HCT116 (cell line): Measurements from ENCODE around the gene PAPOLB. TPM values are rescaled to one million over a fixed set of nuclear protein-coding genes. Genes with fewer than 3 reads are reported as not detected.

Source experiments
- ATAC-seq: fragments of 200-7000 bp; cut with Tn5 transposase; 2 replicates; pipeline ENCODE4 v1.9.1; 2020; ENCODE audit warnings: mild to moderate bottlenecking, moderate library complexity
- BruUV-seq: library from RNA; stranded (reverse); fragments of 400-500 nt; replicated peaks from 2 replicates; lab custom pipeline; 2021; lab: Mats Ljungman, UMichigan
- CTCF ChIA-PET: fragments of 300-600 bp; sonication (Branson Sonifier 250); formaldehyde crosslinking; loops from one replicate; lab custom pipeline; 2021; ENCODE audit warnings: antibody characterized with exemption; lab: Charles Lee
- POLR2A ChIA-PET: fragments of 300-600, 350-600 bp; sonication (Branson Sonifier 250); formaldehyde crosslinking; loops from one replicate; lab custom pipeline; 2021; ENCODE audit warnings: antibody characterized with exemption; lab: Charles Lee
- RAD21 ChIA-PET, 2 experiments: fragments of 300-600 bp; sonication (Branson Sonifier 250); formaldehyde crosslinking; loops; one replicate each; lab custom pipeline; 2023; ENCODE audit warnings: low total read pairs in 2 of 2; ENCODE audit not compliant: uncharacterized antibody in 2 of 2, unreplicated experiment in 2 of 2, low non-redundant PET in 1 of 2; lab: Charles Lee
- DNase-seq: peaks from one replicate; pipeline ENCODE4 v3.0.0-alpha.2; 2010; ENCODE audit warnings: low read depth, low spot score
- H2AFZ ChIP-seq: fragments of 200-600 bp; shearing (Covaris generic), sonication (generic); 2 replicates; pipeline ENCODE4 v1.6.1; 2017; ENCODE audit warnings: low read depth, mixed run types, mixed read lengths, antibody characterized with exemption, low read length; ENCODE audit not compliant: poor library complexity, severe bottlenecking
- H3K27ac ChIP-seq: 2 replicates; pipeline ENCODE4 v1.5.1; 2012; ENCODE audit warnings: low read depth, low read length
- H3K27me3 ChIP-seq: fragments of 200-600 bp; sonication (generic); 2 replicates; pipeline ENCODE4 v1.6.1; 2016; ENCODE audit warnings: mixed run types, low read length, mixed read lengths; ENCODE audit not compliant: insufficient read depth
- H3K36me3 ChIP-seq, 2 experiments: fragments of 200-500 bp in 1 of 2; fragments of 200-600 bp in 1 of 2; sonication (Bioruptor generic) in 1 of 2; sonication (generic) in 1 of 2; 2 replicates each; pipeline versions ENCODE4 v1.5.1 to v1.6.1; 2014 to 2016; ENCODE audit warnings: low read length in 2 of 2, inconsistent platforms in 1 of 2, mixed read lengths in 1 of 2, mixed run types in 1 of 2; ENCODE audit not compliant: insufficient read depth in 2 of 2, control insufficient read depth in 1 of 2
- H3K4me1 ChIP-seq, 2 experiments: fragments of 200-600 bp in 1 of 2; sonication (generic) in 1 of 2; 2 replicates each; pipeline versions ENCODE4 v1.5.1 to v1.6.1; 2012 to 2017; ENCODE audit warnings: low read length in 2 of 2, inconsistent platforms in 1 of 2, mild to moderate bottlenecking in 1 of 2, mixed read lengths in 1 of 2, mixed run types in 1 of 2, moderate library complexity in 1 of 2; ENCODE audit not compliant: insufficient read depth in 2 of 2, control insufficient read depth in 1 of 2
- H3K4me2 ChIP-seq: fragments of 200-600 bp; sonication (generic); 2 replicates; pipeline ENCODE4 v1.6.1; 2017; ENCODE audit warnings: mixed run types, low read length, mixed read lengths
- H3K4me3 ChIP-seq, 2 experiments: fragments of 200-600 bp in 1 of 2; sonication (generic) in 1 of 2; replicated peaks in 1 of 2; 2 replicates each; pipeline ENCODE4 v1.5.1; 2011 to 2016; ENCODE audit warnings: low read length in 2 of 2, control low read depth in 1 of 2, low read depth in 1 of 2, mild to moderate bottlenecking in 1 of 2, mixed read lengths in 1 of 2, mixed run types in 1 of 2
- H3K79me2 ChIP-seq: fragments of 200-600 bp; sonication (generic); 2 replicates; pipeline ENCODE4 v1.6.1; 2017; ENCODE audit warnings: mild to moderate bottlenecking, mixed run types, low read length, moderate library complexity, mixed read lengths; ENCODE audit not compliant: insufficient read depth
- H3K9ac ChIP-seq: fragments of 200-600 bp; sonication (generic); 2 replicates; pipeline ENCODE4 v1.6.1; 2016; ENCODE audit warnings: low read length, mixed read lengths
- H3K9me2 ChIP-seq: fragments of 200-600 bp; sonication (generic), shearing (Covaris generic); 2 replicates; pipeline ENCODE4 v1.6.1; 2017; ENCODE audit warnings: mixed run types, mild to moderate bottlenecking, moderate library complexity; ENCODE audit not compliant: insufficient read depth
- H3K9me3 ChIP-seq, 2 experiments: fragments of 200-500 bp in 1 of 2; fragments of 200-600 bp in 1 of 2; sonication (Bioruptor generic) in 1 of 2; sonication (generic) in 1 of 2; 2 replicates each; pipeline ENCODE4 v1.6.1; 2014 to 2017; ENCODE audit warnings: low read length in 2 of 2, mixed read lengths in 2 of 2, inconsistent platforms in 1 of 2, low read depth in 1 of 2, mild to moderate bottlenecking in 1 of 2, mixed run types in 1 of 2, moderate library complexity in 1 of 2; ENCODE audit not compliant: control insufficient read depth in 1 of 2, insufficient read depth in 1 of 2
- H4K20me1 ChIP-seq: fragments of 200-600 bp; sonication (generic), shearing (Covaris generic); 2 replicates; pipeline ENCODE4 v1.6.1; 2017; ENCODE audit warnings: mixed run types, mild to moderate bottlenecking, moderate library complexity; ENCODE audit not compliant: insufficient read depth
- ATF3 ChIP-seq: IDR thresholded peaks from 2 replicates; pipeline ENCODE4 v1.6.1; 2012
- CBX3 ChIP-seq: IDR thresholded peaks from 2 replicates; pipeline ENCODE4 v1.6.1; 2012; ENCODE audit warnings: low read depth
- CTCF ChIP-seq, 3 experiments: fragments of 200-600 bp in 1 of 3; sonication (generic) in 1 of 3; IDR thresholded peaks in 2 of 3; conservative IDR thresholded peaks in 1 of 3; 2 replicates each; pipeline ENCODE4 v1.5.1; 2012 to 2017; ENCODE audit warnings: low read depth in 2 of 3, low read length in 2 of 3, antibody characterized with exemption in 1 of 3, borderline replicate concordance in 1 of 3, control low read depth in 1 of 3, mild to moderate bottlenecking in 1 of 3, mixed read lengths in 1 of 3, mixed run types in 1 of 3, moderate library complexity in 1 of 3; ENCODE audit not compliant: insufficient read depth in 1 of 3
- EGR1 ChIP-seq: IDR thresholded peaks from 2 replicates; pipeline ENCODE4 v1.6.1; 2012; ENCODE audit warnings: low read depth
- ELF1 ChIP-seq: IDR thresholded peaks from 2 replicates; pipeline ENCODE4 v1.6.1; 2012; ENCODE audit warnings: low read depth, borderline replicate concordance
- EZH2 ChIP-seq: fragments of 200-600 bp; sonication (generic); IDR thresholded peaks from 2 replicates; pipeline ENCODE4 v1.6.1; 2017; ENCODE audit warnings: antibody characterized with exemption, mixed run types
- EZH2phosphoT487 ChIP-seq: fragments of 200-600 bp; IDR thresholded peaks from 2 replicates; pipeline ENCODE4 v1.6.1; 2018; ENCODE audit warnings: antibody characterized with exemption, borderline replicate concordance
- FOSL1 ChIP-seq: IDR thresholded peaks from 2 replicates; pipeline ENCODE4 v1.6.1; 2012; ENCODE audit warnings: low read depth
- JUND ChIP-seq: IDR thresholded peaks from 2 replicates; pipeline ENCODE4 v1.6.1; 2012
- POLR2A ChIP-seq: IDR thresholded peaks from 2 replicates; pipeline ENCODE4 v1.7.0; 2011; ENCODE audit warnings: borderline replicate concordance; ENCODE audit not compliant: insufficient read depth, insufficient read length; ENCODE audit errors: extremely low read depth
- POLR2AphosphoS5 ChIP-seq: IDR thresholded peaks from 2 replicates; pipeline ENCODE4 v1.6.1; 2011; ENCODE audit warnings: mild to moderate bottlenecking, low read depth, low read length, moderate library complexity
- REST ChIP-seq: IDR thresholded peaks from 2 replicates; pipeline ENCODE4 v1.6.1; 2012; ENCODE audit warnings: low read depth
- SIN3A ChIP-seq: IDR thresholded peaks from 2 replicates; pipeline ENCODE4 v1.6.1; 2012; ENCODE audit warnings: low read depth
- SP1 ChIP-seq: IDR thresholded peaks from 2 replicates; pipeline ENCODE4 v1.6.1; 2012; ENCODE audit warnings: low read depth
- SRF ChIP-seq: IDR thresholded peaks from 2 replicates; pipeline ENCODE4 v1.6.1; 2012; ENCODE audit warnings: low read depth
- TCF7L2 ChIP-seq: IDR thresholded peaks from 2 replicates; pipeline ENCODE4 v1.7.0; 2011; ENCODE audit warnings: borderline replicate concordance, inconsistent platforms; ENCODE audit not compliant: insufficient read depth, insufficient read length; ENCODE audit errors: extremely low read depth
- ZBTB33 ChIP-seq: IDR thresholded peaks from 2 replicates; pipeline ENCODE4 v1.6.1; 2011; ENCODE audit warnings: mild to moderate bottlenecking, low read length, moderate library complexity; ENCODE audit not compliant: insufficient replicate concordance; ENCODE audit errors: extremely low read depth
- ZNF274 ChIP-seq: fragments of 200-500 bp; sonication (Bioruptor generic); IDR thresholded peaks from 2 replicates; pipeline ENCODE4 v1.6.1; 2014; ENCODE audit warnings: mild to moderate bottlenecking, low read depth, low read length, inconsistent platforms
- intact Hi-C: fragments of 100-400 bp; cut with micrococcal nuclease; formaldehyde crosslinking; loops from 2 replicates; pipeline ENCODE4 v1.10.0; 2022
- total RNA-seq: library from RNA; stranded (reverse); gene quantifications from one replicate; pipeline ENCODE4 v1.2.1, GENCODE V29; 2021; ENCODE audit not compliant: unreplicated experiment

Gene PAPOLB
- total RNA-seq, 1 experiment from 2014 or later = 0.20 TPM

GRCh38 chr7:4873071-4873944, 11.5 kb upstream of the PAPOLB start:
- CTCF ChIA-PET = no interaction called here
- intact Hi-C loops = no loop called here
- TF ChIP-seq CBX3 (no peak), EGR1 (no peak), SP1 (no peak), POLR2A (no peak), CTCF (IDR thresholded peaks at IDR 0.05 in 2 of 3, conservative IDR thresholded peaks at IDR 0.05 in 1 of 3; ENCODE audit: borderline replicate concordance in 1 of 3, insufficient read depth in 1 of 3, low read depth in 2 of 3, low read length in 2 of 3) (no peak), JUND (no peak), POLR2AphosphoS5 (no peak), FOSL1 (no peak), ZBTB33 (no peak), REST (no peak), ELF1 (no peak), ATF3 (no peak), TCF7L2 (no peak), EZH2 (no peak), ZNF274 (no peak), EZH2phosphoT487 (no peak), SIN3A (no peak), SRF (no peak)
- RAD21 ChIA-PET = no interaction called here
- H3K27ac ChIP-seq = no peak overlapping the region
- POLR2A ChIA-PET = no interaction called here
- H3K4me3 ChIP-seq = no peak overlapping the region
- BruUV-seq = no TSS peak
- no peaks in the 10 kb centered on the region for H3K4me1 ChIP-seq
- H4K20me1 ChIP-seq = no peaks in the 10 kb centered on the region
- H2AFZ ChIP-seq = no peak overlapping the region
- H3K9me3 ChIP-seq = no peaks in the 10 kb centered on the region
- H3K9me2 ChIP-seq = no peaks in the 10 kb centered on the region
- no peaks in the 10 kb centered on the region for H3K27me3 ChIP-seq
- ATAC-seq (no peak), DNase-seq (no peak)
- no peaks in the 10 kb centered on the region; a peak in 1 of 4 replicates for H3K36me3 ChIP-seq
- no peak overlapping the region for H3K9ac ChIP-seq
- H3K79me2 ChIP-seq = no peaks in the 10 kb centered on the region; the same call in 1 of the 2 replicates
- no peak overlapping the region for H3K4me2 ChIP-seq
